Activated naive CD4-positive, alpha-beta T cell treated with anti-CD3 and anti-CD28 coated beads, Interleukin-2, amount 50 U/mL, for 72 hours (primary cell): ENCODE data around the gene ITCH. TPM values are rescaled to one million over a fixed set of nuclear protein-coding genes. Genes with fewer than 3 reads are reported as not detected.

Experiments used
- ATAC-seq, 2 donors: fragments of 150-1000 bp; cut with Tn5 transposase; 2 replicates each; pipeline ENCODE4 v1.10.0; 2021; ENCODE audit warnings: mild to moderate bottlenecking in 2 of 2, moderate library complexity in 2 of 2
- DNase-seq, 2 donors: peaks; one replicate each; pipeline ENCODE4 v3.0.0; 2021 to 2022; ENCODE audit warnings: low spot score in 2 of 2
- H3K27ac Mint-ChIP-seq, 2 donors: one replicate each; pipeline ENCODE4 v1.8.0; 2022; ENCODE audit warnings: mild to moderate bottlenecking in 2 of 2, mixed read lengths in 2 of 2
- H3K36me3 Mint-ChIP-seq, 2 donors: one replicate each; pipeline ENCODE4 v1.8.0; 2022; ENCODE audit warnings: mixed read lengths in 2 of 2
- H3K9me3 Mint-ChIP-seq, 2 donors: one replicate each; pipeline ENCODE4 v1.8.0; 2022; ENCODE audit warnings: mixed read lengths in 2 of 2
- total RNA-seq, 2 donors: library from RNA; stranded (reverse); gene quantifications; one replicate each; pipeline ENCODE4 v1.2.3, GENCODE V29; 2022

The ITCH gene
- total RNA-seq, 2 donors from 2014 or later: 37.4 to 49.5 TPM

DNA sequence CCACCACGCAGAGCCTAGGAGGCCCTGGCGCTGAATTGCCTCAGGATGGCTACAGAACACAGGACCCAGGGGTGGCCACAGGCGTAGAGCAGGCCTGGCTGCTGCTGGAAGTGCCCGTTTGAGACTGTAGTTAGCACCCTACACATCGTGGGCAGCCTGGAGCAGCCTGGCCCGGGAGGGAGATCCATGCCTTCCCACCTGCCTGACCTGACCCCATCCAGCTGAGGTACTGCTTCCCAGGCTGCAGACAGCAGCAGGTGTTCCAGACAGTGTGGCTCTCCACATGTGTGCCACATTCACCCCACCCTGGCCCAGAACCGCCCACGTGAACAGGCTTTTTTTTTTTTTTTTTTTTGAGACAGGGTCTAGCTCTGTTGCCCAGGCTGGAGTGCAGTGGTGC is 174.6 kb downstream of the ITCH start:
- Mint-ChIP-seq H3K27ac (no peak overlapping the region), H3K9me3 (no peaks in the 10 kb centered on the region), H3K36me3 (no peaks in the 10 kb centered on the region)
- DNase-seq (no peak), ATAC-seq (no peak)

GRCh38 chr20:34538671-34539123 is 175.6 kb downstream of the ITCH start:
- ATAC-seq: peak; percentile 64 to 70
- no peaks in the 10 kb centered on the region for H3K9me3 Mint-ChIP-seq
- no peak overlapping the region for H3K27ac Mint-ChIP-seq
- DNase-seq: peak in 1 of 2 donors; percentile 72
- H3K36me3 Mint-ChIP-seq: no peaks in the 10 kb centered on the region

GRCh38 chr20:34539756-34540155 is 176.7 kb downstream of the ITCH start:
- no peak for ATAC-seq
- Mint-ChIP-seq H3K9me3 (no peaks in the 10 kb centered on the region), H3K27ac (no peak overlapping the region), H3K36me3 (no peaks in the 10 kb centered on the region)
- DNase-seq: no peak

- no peaks in the 10 kb centered on the region for H3K36me3 Mint-ChIP-seq
- no peak for DNase-seq
- H3K27ac Mint-ChIP-seq: peak overlapping the region; percentile 70 to 85
- H3K9me3 Mint-ChIP-seq: no peaks in the 10 kb centered on the region
- no peak for ATAC-seq
Observed at GRCh38 chr20:34540596-34541263, 177.7 kb downstream of the ITCH start.

DNA sequence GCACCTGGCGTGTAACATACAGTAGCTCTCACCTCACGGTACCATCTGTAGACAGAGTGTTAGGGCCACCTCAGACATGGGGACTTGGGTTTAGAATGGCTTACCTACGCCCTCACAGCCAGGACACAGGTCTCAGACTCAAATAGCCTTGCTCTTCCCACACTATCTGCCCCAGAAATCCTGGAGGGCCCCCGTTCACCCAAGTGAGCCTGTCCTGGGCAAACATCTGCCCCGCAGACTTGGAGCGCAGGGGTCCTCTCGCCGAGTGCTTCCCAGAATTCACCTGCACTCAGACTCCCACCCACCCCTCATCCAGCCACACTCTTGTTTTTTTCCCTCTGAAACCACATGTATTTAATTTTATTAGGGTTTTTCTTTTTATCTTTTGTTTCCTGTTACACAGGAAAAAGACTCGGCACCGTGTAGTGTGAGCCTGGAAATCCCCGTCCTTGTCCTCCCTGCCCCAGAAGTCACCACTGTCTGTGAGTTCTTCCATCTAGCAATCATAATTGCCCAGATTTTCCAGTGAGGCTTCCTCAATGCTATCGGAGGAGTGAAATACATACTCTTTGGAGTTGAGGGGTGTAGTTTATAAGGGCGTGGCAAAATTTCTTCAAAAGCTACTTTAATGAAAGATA is 178.3 kb downstream of the ITCH start:
- DNase-seq (no peak), ATAC-seq (peak in 1 of 2 donors; percentile 41)
- Mint-ChIP-seq H3K9me3 (no peaks in the 10 kb centered on the region), H3K27ac (peak overlapping the region; percentile 70 to 96), H3K36me3 (no peaks in the 10 kb centered on the region)

DNA sequence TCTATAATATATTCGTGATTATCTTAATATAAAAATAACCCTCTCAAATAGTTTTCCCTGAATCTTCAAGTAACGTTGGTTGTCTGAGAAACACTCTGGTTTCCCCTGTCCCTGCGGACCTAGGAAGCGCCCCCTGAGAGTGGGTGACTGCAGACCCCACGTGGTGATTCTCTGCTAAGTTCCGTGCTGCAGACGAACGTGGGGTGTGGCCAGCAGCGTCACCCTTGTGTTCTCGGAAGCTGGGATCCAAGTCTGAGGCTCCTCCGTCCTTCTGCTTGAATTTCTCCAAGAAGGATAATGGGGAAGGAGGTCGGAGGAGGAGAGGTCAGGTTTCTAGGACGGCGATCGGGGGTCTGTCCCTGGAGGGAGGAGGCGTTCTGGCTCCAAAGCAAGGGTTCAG is 178.8 kb downstream of the ITCH start:
- no peak for ATAC-seq
- no peak for DNase-seq
- Mint-ChIP-seq H3K9me3 (no peaks in the 10 kb centered on the region), H3K27ac (peak overlapping the region; percentile 70 to 96), H3K36me3 (no peaks in the 10 kb centered on the region)

DNA sequence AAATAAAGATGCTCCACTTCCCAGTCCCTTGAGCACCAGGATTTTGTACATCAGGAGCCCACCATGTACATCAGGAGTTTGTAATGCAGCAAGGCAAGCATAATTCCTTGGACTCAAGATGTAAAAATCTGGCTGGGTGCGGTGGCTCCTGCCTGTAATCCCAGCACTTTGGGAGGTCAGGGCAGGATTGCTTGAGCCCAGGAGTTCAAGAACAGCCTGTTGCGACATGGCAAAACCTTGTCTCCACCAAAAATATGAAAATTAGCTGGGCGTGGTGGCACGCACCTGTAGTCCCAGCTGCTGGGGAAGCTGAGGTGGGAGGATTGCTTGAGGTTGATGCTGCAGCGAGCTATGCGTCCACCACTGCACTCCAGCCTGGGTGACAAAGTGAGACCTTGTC is 179.4 kb downstream of the ITCH start:
- H3K9me3 Mint-ChIP-seq: no peaks in the 10 kb centered on the region
- ATAC-seq (no peak), DNase-seq (no peak)
- no peaks in the 10 kb centered on the region for H3K36me3 Mint-ChIP-seq
- H3K27ac Mint-ChIP-seq: no peak overlapping the region

DNA sequence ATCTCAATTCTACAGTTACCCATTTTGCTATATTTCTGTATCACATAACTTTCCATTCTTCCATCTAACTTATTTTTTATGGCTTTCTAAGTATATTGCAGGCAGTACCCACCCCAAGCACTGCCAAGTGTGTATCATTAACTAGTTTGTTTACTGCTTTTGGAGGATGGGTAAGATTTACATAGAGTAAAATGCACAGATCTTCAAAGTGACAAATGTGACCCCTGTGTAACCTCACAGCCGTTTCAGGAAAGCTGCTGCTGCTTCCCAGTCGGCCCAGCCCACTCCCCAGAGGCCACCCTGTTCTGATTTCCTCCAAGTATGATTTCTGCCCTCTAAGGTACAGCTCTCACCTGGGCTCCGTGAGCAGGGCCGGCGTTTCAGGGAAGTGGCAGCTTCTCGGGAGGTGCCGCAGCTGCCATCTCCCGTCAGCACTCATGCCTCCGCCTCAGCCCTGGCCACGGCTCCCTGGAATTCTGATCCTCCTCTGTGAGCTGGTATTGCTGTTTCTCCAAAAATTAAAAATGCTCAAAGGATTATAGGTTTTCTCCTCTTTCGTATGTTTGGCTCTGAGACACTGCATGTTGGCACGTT is 180.5 kb downstream of the ITCH start:
- no peak for DNase-seq
- no peak for ATAC-seq
- Mint-ChIP-seq H3K36me3 (no peaks in the 10 kb centered on the region), H3K9me3 (no peaks in the 10 kb centered on the region), H3K27ac (peak overlapping the region in 1 of 2 donors; percentile 70)

DNA sequence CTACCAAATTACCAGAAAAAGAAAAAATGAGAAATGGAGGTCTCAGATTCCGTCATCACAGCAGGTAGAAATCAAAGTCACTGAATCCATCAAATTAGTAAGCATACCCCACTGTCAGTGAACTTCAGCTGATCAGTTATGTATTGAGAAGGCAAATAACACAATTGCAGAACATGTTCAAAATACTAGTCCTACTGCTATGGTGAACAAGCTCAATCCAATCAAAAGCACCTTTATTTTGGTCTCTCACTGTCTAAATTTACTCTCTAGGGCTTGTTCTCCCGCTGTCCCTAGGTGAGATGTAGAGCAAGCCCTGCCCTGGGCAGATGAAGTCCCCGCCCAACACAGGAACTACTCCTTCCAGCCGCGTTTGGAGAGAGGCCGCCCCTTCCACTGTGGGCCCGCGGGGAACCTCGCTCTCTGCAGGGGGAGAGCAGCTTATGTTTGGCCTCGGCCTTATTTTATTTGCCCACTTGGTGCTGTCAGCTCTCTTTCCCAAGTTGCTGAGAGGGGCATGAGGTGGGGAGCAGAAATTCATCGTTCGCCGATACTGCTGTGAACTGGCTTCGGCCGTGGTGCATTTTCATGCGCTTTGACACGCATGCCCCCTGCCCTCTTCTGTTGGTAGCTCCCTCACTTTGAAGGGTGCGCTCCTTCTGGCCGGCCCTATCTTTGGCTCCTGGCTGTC is 181.2 kb downstream of the ITCH start:
- Mint-ChIP-seq H3K9me3 (no peaks in the 10 kb centered on the region), H3K27ac (no peak overlapping the region), H3K36me3 (no peaks in the 10 kb centered on the region)
- DNase-seq (no peak), ATAC-seq (peak; percentile 66 to 74)

- Mint-ChIP-seq H3K9me3 (no peaks in the 10 kb centered on the region), H3K36me3 (no peaks in the 10 kb centered on the region), H3K27ac (no peak overlapping the region)
- ATAC-seq (no peak), DNase-seq (no peak)
Observed at GRCh38 chr20:34546751-34547181, 183.7 kb downstream of the ITCH start.

DNA sequence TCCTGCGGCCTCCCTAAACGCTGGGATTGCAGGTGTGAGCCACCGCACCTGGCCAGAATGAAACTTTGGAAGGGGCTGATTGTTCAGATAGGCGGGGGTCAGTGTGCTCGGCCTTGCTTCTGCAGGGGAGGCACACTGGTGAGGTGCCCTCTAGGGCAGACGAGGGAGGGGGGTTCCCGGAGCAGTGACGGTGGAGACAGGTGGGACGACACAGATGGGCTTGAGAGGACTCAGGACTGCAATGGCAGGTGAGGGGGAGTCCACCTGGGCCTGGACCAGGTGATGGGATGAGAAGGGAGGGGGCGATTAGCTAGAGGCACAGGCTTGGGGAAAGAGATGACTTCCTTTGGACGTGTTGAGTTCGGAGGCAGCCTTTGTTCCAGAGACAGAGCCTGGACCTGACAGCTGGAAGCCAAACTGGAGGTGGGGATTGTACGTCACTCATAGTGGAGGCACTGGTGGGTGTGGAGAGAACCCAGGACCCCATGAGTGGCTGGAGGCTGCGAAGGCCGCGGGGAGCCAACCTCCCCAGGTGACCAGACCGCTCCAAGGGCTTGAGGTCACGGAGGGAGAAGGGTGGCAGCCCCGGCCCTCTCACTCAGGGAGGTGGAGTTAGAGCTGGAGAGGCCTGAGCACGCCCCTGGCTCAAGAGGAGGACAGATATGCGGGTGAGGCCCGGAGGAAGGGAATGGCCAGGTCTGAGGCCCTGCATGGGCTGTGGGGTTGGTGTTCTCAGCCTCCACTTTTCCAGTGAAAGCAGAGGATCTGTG is 185.0 kb downstream of the ITCH start:
- ATAC-seq (no peak), DNase-seq (no peak)
- Mint-ChIP-seq H3K27ac (no peak overlapping the region), H3K9me3 (no peaks in the 10 kb centered on the region), H3K36me3 (no peaks in the 10 kb centered on the region)

- no peak overlapping the region for H3K27ac Mint-ChIP-seq
- no peak for DNase-seq
- ATAC-seq: no peak
- H3K9me3 Mint-ChIP-seq: no peaks in the 10 kb centered on the region
- no peaks in the 10 kb centered on the region for H3K36me3 Mint-ChIP-seq
Observed at GRCh38 chr20:34549291-34549928, 186.3 kb downstream of the ITCH start.

- ATAC-seq (no peak), DNase-seq (no peak)
- H3K27ac Mint-ChIP-seq: no peak overlapping the region
- no peaks in the 10 kb centered on the region for H3K36me3 Mint-ChIP-seq
- H3K9me3 Mint-ChIP-seq: no peaks in the 10 kb centered on the region
Observed at GRCh38 chr20:34549929-34550305, 186.8 kb downstream of the ITCH start.

- H3K27ac Mint-ChIP-seq: peak overlapping the region in 1 of 2 donors; percentile 69
- H3K36me3 Mint-ChIP-seq: no peaks in the 10 kb centered on the region
- no peak for ATAC-seq
- DNase-seq: no peak
- H3K9me3 Mint-ChIP-seq: no peaks in the 10 kb centered on the region
Observed at GRCh38 chr20:34552569-34552968, 189.5 kb downstream of the ITCH start.

- Mint-ChIP-seq H3K27ac (no peak overlapping the region), H3K36me3 (peaks cover 0 to 4% of the 10 kb centered on the region in 2 donors), H3K9me3 (no peaks in the 10 kb centered on the region)
- DNase-seq (no peak), ATAC-seq (no peak)
Observed at GRCh38 chr20:34553366-34553867, 190.3 kb downstream of the ITCH start.

DNA sequence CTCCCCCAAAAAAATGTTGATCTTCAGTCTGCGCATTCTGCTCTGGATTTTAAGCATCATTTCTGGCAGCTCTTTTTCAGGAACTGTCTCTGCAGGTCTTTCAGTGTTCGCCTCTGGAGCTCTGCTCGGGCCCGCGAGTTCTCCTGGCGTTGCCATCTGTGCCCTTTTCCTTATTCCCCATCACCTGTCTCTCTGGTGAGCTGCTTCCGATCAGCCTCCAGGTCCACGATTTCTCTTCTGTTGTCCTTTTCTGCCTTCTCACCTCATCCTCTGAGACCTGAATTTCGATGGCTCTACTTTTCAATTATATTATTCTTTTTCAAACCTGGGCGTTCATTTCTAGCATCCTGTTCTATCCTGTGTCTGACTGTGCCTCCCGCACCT is 194.9 kb downstream of the ITCH start:
- no peaks in the 10 kb centered on the region for H3K9me3 Mint-ChIP-seq
- DNase-seq (no peak), ATAC-seq (no peak)
- H3K27ac Mint-ChIP-seq: peak overlapping the region; percentile 89 to 93
- H3K36me3 Mint-ChIP-seq: peaks cover 0 to 4% of the 10 kb centered on the region in 2 donors
